Esophagus squamous epithelium (tissue), 5 donors: ENCODE data around the gene TMEM164. TPM values are rescaled to one million over a fixed set of nuclear protein-coding genes. Genes with fewer than 3 reads are reported as not detected.

Experiments
- DNase-seq: peaks from one replicate; lab custom pipeline; 2025; lab: John Stamatoyannopoulos, UW
- H3K27ac ChIP-seq, 4 donors: fragments of 200-600 bp; sonication (generic); one replicate each; pipeline ENCODE4 v1.5.1; 2016 to 2019; ENCODE audit warnings: mild to moderate bottlenecking in 1 of 4
- H3K27me3 ChIP-seq, 4 donors: fragments of 200-600 bp; sonication (generic); 1 replicate in 3 of 4; 2 replicates in 1 of 4; pipeline versions ENCODE4 v1.5.1 to v1.6.0; 2017 to 2021; ENCODE audit warnings: antibody characterized with exemption in 1 of 4
- H3K36me3 ChIP-seq, 3 donors: fragments of 200-600 bp; sonication (generic); one replicate each; pipeline ENCODE4 v1.5.1; 2016 to 2019
- H3K4me1 ChIP-seq, 3 donors: fragments of 200-600 bp; sonication (generic); one replicate each; pipeline ENCODE4 v1.5.1; 2017 to 2019
- H3K4me3 ChIP-seq, 4 donors: fragments of 200-600 bp; sonication (generic); 1 replicate in 3 of 4; 2 replicates in 1 of 4; pipeline ENCODE4 v1.5.1; 2016 to 2019; ENCODE audit warnings: mild to moderate bottlenecking in 2 of 4, moderate library complexity in 1 of 4
- H3K9me3 ChIP-seq, 3 donors: fragments of 200-600 bp; sonication (generic); one replicate each; pipeline ENCODE4 v1.5.1; 2016 to 2019
- CTCF ChIP-seq, 6 experiments: fragments of 450-650 bp in 4 of 6; fragments of 200-600 bp in 2 of 6; sonication (generic) in 2 of 6; IDR thresholded peaks; one replicate each; pipeline ENCODE4 v1.5.1; 2016 to 2019; ENCODE audit warnings: antibody characterized with exemption in 6 of 6, mild to moderate bottlenecking in 4 of 6, moderate library complexity in 4 of 6
- POLR2A ChIP-seq, 4 donors: fragments of 450-650 bp; IDR thresholded peaks; one replicate each; pipeline ENCODE4 v1.6.1; 2017; ENCODE audit warnings: antibody characterized with exemption in 4 of 4, mild to moderate bottlenecking in 4 of 4, moderate library complexity in 3 of 4
- WGBS, 2 donors: methylation state at CpG; one replicate each; pipeline ENCODE4 v1.1.5; 2018; 5-methylcytosine and 5-hydroxymethylcytosine counted together
- intact Hi-C: fragments of 100-400 bp; cut with DNase I; formaldehyde crosslinking; loops from one replicate; pipeline ENCODE4 v1.15.0; 2022
- total RNA-seq, 4 donors: library from RNA; depleted of rRNA; stranded (reverse); fragments of >200 nt; gene quantifications; one replicate each; pipeline ENCODE4 v1.1.0, GENCODE V29; 2016
- donor health status: DM: yes; HTN: yes; CAD: no.

The TMEM164 gene
- total RNA-seq, 4 donors from 2014 or later = 18.5 to 27.3 (median 23.6) TPM

GRCh38 chrX:110021258-110022022 lies 18.5 kb downstream of the TMEM164 start:
- Histone ChIP-seq H3K9me3 (no peaks in the 10 kb centered on the region), H3K4me3 (no peak overlapping the region), H3K27ac (peak overlapping the region in 2 of 4 donors; percentile 6 to 21), H3K36me3 (peaks cover 0 to 4% (median 0%) of the 10 kb centered on the region in 3 donors), H3K4me1 (peaks cover 0 to 24% (median 4%) of the 10 kb centered on the region in 3 donors), H3K27me3 (no peaks in the 10 kb centered on the region)
- TF ChIP-seq CTCF (IDR thresholded peaks at IDR 0.05) (no peak), POLR2A (IDR thresholded peaks at IDR 0.05) (no peak)
- intact Hi-C loops = no loop called here
- DNase-seq = no peak
- 61 to 65% methylated on average over 4 of the region's 4 CpGs for WGBS, 2 donors

- no peaks in the 10 kb centered on the region for H3K27me3 ChIP-seq
- peaks cover 0 to 37% (median 4%) of the 10 kb centered on the region in 3 donors for H3K4me1 ChIP-seq
- peaks cover 0 to under 1% (median 0%) of the 10 kb centered on the region in 3 donors for H3K36me3 ChIP-seq
- no peak for DNase-seq
- intact Hi-C loops = no loop called here
- WGBS, 2 donors = 60 to 63% methylated on average over 4 to 5 of the region's 5 CpGs
- no peak overlapping the region for H3K4me3 ChIP-seq
- no peaks in the 10 kb centered on the region for H3K9me3 ChIP-seq
- H3K27ac ChIP-seq = no peak overlapping the region
- TF ChIP-seq POLR2A (IDR thresholded peaks at IDR 0.05) = no peak
- TF ChIP-seq CTCF (IDR thresholded peaks at IDR 0.05) = no peak
Measured at GRCh38 chrX:110022599-110023448, 19.9 kb downstream of the TMEM164 start.

GRCh38 chrX:110025395-110025794 lies 22.5 kb downstream of the TMEM164 start:
- Histone ChIP-seq H3K4me1 (peaks cover 0 to 39% (median 4%) of the 10 kb centered on the region in 3 donors), H3K27me3 (no peaks in the 10 kb centered on the region), H3K4me3 (no peak overlapping the region), H3K27ac (peak overlapping the region; percentile 71 to 80 (median 78)), H3K36me3 (no peaks in the 10 kb centered on the region), H3K9me3 (no peaks in the 10 kb centered on the region)
- WGBS, 2 donors = 43 to 86% methylated on average over 1 of the region's 1 CpG
- TF ChIP-seq CTCF (IDR thresholded peaks at IDR 0.05) (no peak), POLR2A (IDR thresholded peaks at IDR 0.05) (no peak)
- intact Hi-C loops = no loop called here
- no peak for DNase-seq

GRCh38 chrX:110026099-110026844 lies 23.4 kb downstream of the TMEM164 start:
- H3K36me3 ChIP-seq = no peaks in the 10 kb centered on the region
- H3K27me3 ChIP-seq = no peaks in the 10 kb centered on the region
- DNase-seq = no peak
- no peak overlapping the region for H3K4me3 ChIP-seq
- H3K27ac ChIP-seq = peak overlapping the region; percentile 71 to 80 (median 78)
- H3K4me1 ChIP-seq = peaks cover 0 to 36% (median 4%) of the 10 kb centered on the region in 3 donors
- 38 to 46% methylated on average over 6 to 9 of the region's 9 CpGs for WGBS, 2 donors
- no peaks in the 10 kb centered on the region for H3K9me3 ChIP-seq
- TF ChIP-seq POLR2A (IDR thresholded peaks at IDR 0.05) (no peak), CTCF (IDR thresholded peaks at IDR 0.05) (no peak)
- intact Hi-C loops = no loop called here
